GM19043 (cell line): ENCODE results near the gene SCAND1.

Source experiments
- ATAC-seq: cut with Tn5 transposase; IDR thresholded peaks from one replicate; pipeline ENCODE4 v1.9.1; 2021; ENCODE audit warnings: low read depth; ENCODE audit not compliant: unreplicated experiment

The SCAND1 gene

DNA sequence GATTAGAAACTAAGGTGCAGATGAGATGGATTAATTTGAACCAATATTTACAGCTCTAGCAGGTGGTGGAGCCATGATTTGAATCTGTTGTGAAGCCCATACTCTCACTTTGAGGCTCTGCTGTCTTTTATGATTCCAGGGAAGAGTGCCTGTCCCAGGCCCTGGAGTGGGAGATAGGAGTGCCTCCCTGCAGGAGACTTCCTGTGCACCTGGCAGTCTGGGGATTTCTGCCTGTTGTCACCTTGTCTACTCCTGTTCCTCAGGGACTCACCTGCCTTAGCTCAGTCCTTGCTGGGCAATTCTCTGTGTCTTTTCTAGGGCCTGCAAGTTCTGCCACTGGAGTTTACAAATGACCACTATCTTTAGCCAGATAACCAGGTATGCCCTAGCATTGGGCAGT lies 46.3 kb downstream of the SCAND1 start:
- no peak for ATAC-seq

- ATAC-seq = no peak
Measured at GRCh38 chr20:35907017-35907701, 47.1 kb downstream of the SCAND1 start.

DNA sequence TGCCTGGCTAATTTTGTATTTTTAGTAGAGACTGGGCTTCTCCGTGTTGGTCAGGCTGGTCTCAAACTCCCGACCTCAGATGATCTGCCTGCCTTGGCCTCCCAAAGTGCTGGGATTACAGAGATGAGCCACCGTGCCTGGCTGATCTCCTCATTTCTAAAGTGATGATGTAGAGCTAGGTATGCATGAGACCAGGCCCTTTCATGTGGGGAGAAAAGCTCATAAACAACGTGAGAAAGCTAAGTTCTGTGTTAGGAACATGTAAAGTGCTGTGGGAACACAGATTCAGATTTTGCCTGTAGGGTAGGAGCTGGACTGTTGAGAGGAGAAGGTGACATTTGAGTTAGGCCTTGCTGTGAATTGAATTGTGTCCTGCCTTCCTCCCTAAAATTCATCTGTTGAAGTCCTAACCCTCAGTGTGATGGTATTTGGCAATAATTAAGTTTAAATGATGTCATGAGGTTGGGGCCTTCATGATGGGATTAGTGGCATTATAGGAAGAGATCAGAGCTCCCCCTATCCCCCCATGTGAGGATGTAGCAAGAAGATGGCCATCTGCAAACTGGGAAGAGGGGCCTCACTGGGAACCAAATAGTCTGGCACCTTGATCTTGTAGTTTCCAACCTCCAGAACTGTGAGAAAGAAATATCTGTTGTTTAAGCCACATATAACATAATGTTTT lies 49.2 kb downstream of the SCAND1 start:
- ATAC-seq = no peak

DNA sequence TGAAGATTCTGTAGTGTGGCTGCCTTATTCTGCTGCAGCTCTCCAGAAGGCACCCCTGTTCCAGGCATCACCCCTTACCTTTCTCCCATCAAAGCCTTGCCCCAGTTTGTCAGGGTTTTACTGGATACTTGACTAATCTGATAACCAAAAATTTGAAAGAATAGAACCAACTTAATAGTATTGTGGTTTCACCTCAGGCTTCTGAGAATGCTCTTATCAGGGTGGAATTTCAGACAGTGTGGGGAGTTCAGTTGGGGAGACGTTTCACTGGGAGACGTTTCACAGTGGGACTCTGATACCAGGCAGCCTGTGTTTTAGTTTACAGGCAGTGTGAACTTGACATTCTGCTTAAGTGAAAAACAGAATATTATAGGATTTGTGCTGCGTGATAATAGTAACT lies 50.5 kb downstream of the SCAND1 start:
- no peak for ATAC-seq
